GM23338 (cell line): Measurements from ENCODE around the gene HMOX2. TPM values are rescaled to one million over a fixed set of nuclear protein-coding genes. Genes with fewer than 3 reads are reported as not detected.
A peak's percentile ranks its signal among the peaks of the same experiment; 100 is the strongest.

ENCODE experiments used
- ATAC-seq: fragments of 200-7000 bp; cut with Tn5 transposase; 3 replicates; pipeline ENCODE4 v1.9.1; 2020
- DNase-seq: peaks from one replicate; pipeline ENCODE4 v3.0.0-alpha.2; 2015; ENCODE audit warnings: low spot score
- H2AFZ ChIP-seq: fragments of 200-600 bp; sonication (generic); 2 replicates; pipeline ENCODE4 v1.8.0; 2016; ENCODE audit warnings: antibody characterized with exemption, mild to moderate bottlenecking, moderate library complexity
- H3F3A ChIP-seq: fragments of 200-600 bp; sonication (generic); replicated peaks from 2 replicates; pipeline ENCODE4 v1.8.0; 2017; ENCODE audit warnings: antibody characterized with exemption, mixed run types, low read depth
- H3K27ac ChIP-seq: fragments of 200-600 bp; sonication (generic); 2 replicates; pipeline ENCODE4 v1.6.1; 2016; ENCODE audit warnings: low read depth
- H3K27me3 ChIP-seq: fragments of 200-600 bp; sonication (generic); 2 replicates; pipeline ENCODE4 v1.8.0; 2016; ENCODE audit warnings: mild to moderate bottlenecking, mixed run types, moderate library complexity; ENCODE audit not compliant: insufficient read depth
- H3K36me3 ChIP-seq: fragments of 200-600 bp; sonication (generic); 2 replicates; pipeline ENCODE4 v1.8.0; 2016; ENCODE audit warnings: mild to moderate bottlenecking; ENCODE audit not compliant: insufficient read depth
- H3K4me1 ChIP-seq: fragments of 200-600 bp; sonication (generic); 2 replicates; pipeline ENCODE4 v1.8.0; 2016; ENCODE audit warnings: mild to moderate bottlenecking, moderate library complexity; ENCODE audit not compliant: insufficient read depth
- H3K4me2 ChIP-seq: fragments of 200-600 bp; sonication (generic); 2 replicates; pipeline ENCODE4 v1.7.1; 2017; ENCODE audit warnings: mixed run types
- H3K4me3 ChIP-seq: fragments of 200-600 bp; sonication (generic); 2 replicates; pipeline ENCODE4 v1.6.1; 2016; ENCODE audit warnings: mixed run types
- H3K79me2 ChIP-seq: fragments of 200-600 bp; sonication (generic); replicated peaks from 2 replicates; pipeline ENCODE4 v1.8.0; 2017; ENCODE audit warnings: mild to moderate bottlenecking; ENCODE audit not compliant: insufficient read depth
- H3K9me2 ChIP-seq: fragments of 200-600 bp; sonication (generic); 2 replicates; pipeline ENCODE4 v1.8.0; 2017; ENCODE audit not compliant: insufficient read depth
- H4K20me1 ChIP-seq: fragments of 200-600 bp; sonication (generic); replicated peaks from 2 replicates; pipeline ENCODE4 v1.8.0; 2017; ENCODE audit warnings: mild to moderate bottlenecking; ENCODE audit not compliant: insufficient read depth
- H3K27ac Mint-ChIP-seq: 2 replicates; pipeline ENCODE4 v1.8.0; 2020; ENCODE audit warnings: inconsistent platforms, mild to moderate bottlenecking, moderate library complexity, mixed read lengths
- H3K27me3 Mint-ChIP-seq: 3 replicates; pipeline ENCODE4 v1.8.0; 2022; ENCODE audit warnings: low read depth, mild to moderate bottlenecking, moderate library complexity, mixed read lengths, inconsistent platforms; ENCODE audit not compliant: insufficient read depth, poor library complexity
- H3K36me3 Mint-ChIP-seq: 3 replicates; pipeline ENCODE4 v1.8.0; 2021; ENCODE audit warnings: low read depth, mild to moderate bottlenecking, inconsistent platforms, moderate library complexity, mixed read lengths
- H3K4me1 Mint-ChIP-seq: 3 replicates; pipeline ENCODE4 v1.8.0; 2020; ENCODE audit warnings: mild to moderate bottlenecking, inconsistent platforms, mixed read lengths
- H3K4me3 Mint-ChIP-seq: 3 replicates; pipeline ENCODE4 v1.8.0; 2021; ENCODE audit warnings: moderate library complexity, mild to moderate bottlenecking, inconsistent platforms, mixed read lengths
- H3K9me3 Mint-ChIP-seq: 3 replicates; pipeline ENCODE4 v1.8.0; 2020; ENCODE audit warnings: moderate library complexity, mild to moderate bottlenecking, inconsistent platforms, mixed read lengths
- JUNB ChIP-seq: IDR thresholded peaks from one replicate; pipeline ENCODE4 v1.6.1; 2016; ENCODE audit warnings: antibody characterized with exemption; ENCODE audit not compliant: unreplicated experiment
- REST ChIP-seq: IDR thresholded peaks from one replicate; pipeline ENCODE4 v1.6.1; 2018; ENCODE audit warnings: antibody characterized with exemption; ENCODE audit not compliant: unreplicated experiment
- STAT1 ChIP-seq: IDR thresholded peaks from one replicate; pipeline ENCODE4 v1.6.1; 2016; ENCODE audit warnings: antibody characterized with exemption; ENCODE audit not compliant: unreplicated experiment
- ZNF114 ChIP-seq: fragments of 250-450 bp; sonication (Bioruptor Pico); IDR thresholded peaks from 2 replicates; pipeline ENCODE4 v1.5.0; 2020; ENCODE audit warnings: mild to moderate bottlenecking, moderate library complexity
- ZNF331 ChIP-seq: fragments of 250-450 bp; sonication (Bioruptor Pico); IDR thresholded peaks from 2 replicates; pipeline ENCODE4 v1.5.0; 2020; ENCODE audit warnings: low read depth, mild to moderate bottlenecking, moderate library complexity
- polyA plus RNA-seq: library from polyadenylated mRNA; unstranded; fragments of >200 nt; fragmentation: Nextera tagmentation; extraction: Ambion mirVana; gene quantifications from 2 replicates; pipeline ENCODE4 v1.2.1, GENCODE V29; 2016
- total RNA-seq: library from RNA; depleted of rRNA; stranded (reverse); fragments of >200 nt; shearing (Covaris generic); gene quantifications from 2 replicates; pipeline ENCODE4 v1.2.3, GENCODE V29; 2014
- TF ChIP-seq, protein P1 (sequence below), 2 experiments: fragments of 200-600 bp in 1 of 2; sonication (generic) in 1 of 2; conservative IDR thresholded peaks; 2 replicates each; pipeline versions ENCODE4 v1.5.1 to v1.6.1; 2016 to 2017; ENCODE audit warnings: antibody characterized with exemption in 2 of 2, low read depth in 2 of 2, mild to moderate bottlenecking in 2 of 2, moderate library complexity in 1 of 2

HMOX2 gene
- total and polyA plus RNA-seq, 2 experiments from 2014 or later, result 33.0 to 38.1 TPM

GRCh38 chr16:4501071-4501478, 24.9 kb downstream of the HMOX2 start:
- peaks cover 20% of the 10 kb centered on the region; the same call in 1 of the 2 replicates for H3K79me2 ChIP-seq
- Mint-ChIP-seq H3K36me3 (peaks cover 1% of the 10 kb centered on the region; the same call in 1 of the 3 replicates), H3K27me3 (peaks cover 8% of the 10 kb centered on the region), H3K9me3 (no peaks in the 10 kb centered on the region), H3K4me1 (peaks cover 18% of the 10 kb centered on the region), H3K4me3 (no peak overlapping the region), H3K27ac (no peak overlapping the region; the same call in 1 of the 2 replicates)
- DNase-seq (no peak), ATAC-seq (no peak)
- H3F3A ChIP-seq, result 0 out of 2 replicates have a peak, but pooled peaks cover 3% of the 10 kb centered on the region
- no peak overlapping the region for H3K27ac ChIP-seq
- H3K27me3 ChIP-seq, result no peaks in the 10 kb centered on the region
- no peak overlapping the region for H2AFZ ChIP-seq
- H4K20me1 ChIP-seq, result peaks cover 2% of the 10 kb centered on the region; the same call in 1 of the 2 replicates
- peaks cover 5% of the 10 kb centered on the region; the same call in 1 of the 2 replicates for H3K4me1 ChIP-seq
- no peak overlapping the region for H3K4me3 ChIP-seq
- no peaks in the 10 kb centered on the region for H3K36me3 ChIP-seq
- no peak for TF ChIP-seq JUNB
- no peak for TF ChIP-seq ZNF114 (CRISPR knock-in tag)
- H3K9me2 ChIP-seq, result no peaks in the 10 kb centered on the region
- H3K4me2 ChIP-seq, result no peak overlapping the region

DNA sequence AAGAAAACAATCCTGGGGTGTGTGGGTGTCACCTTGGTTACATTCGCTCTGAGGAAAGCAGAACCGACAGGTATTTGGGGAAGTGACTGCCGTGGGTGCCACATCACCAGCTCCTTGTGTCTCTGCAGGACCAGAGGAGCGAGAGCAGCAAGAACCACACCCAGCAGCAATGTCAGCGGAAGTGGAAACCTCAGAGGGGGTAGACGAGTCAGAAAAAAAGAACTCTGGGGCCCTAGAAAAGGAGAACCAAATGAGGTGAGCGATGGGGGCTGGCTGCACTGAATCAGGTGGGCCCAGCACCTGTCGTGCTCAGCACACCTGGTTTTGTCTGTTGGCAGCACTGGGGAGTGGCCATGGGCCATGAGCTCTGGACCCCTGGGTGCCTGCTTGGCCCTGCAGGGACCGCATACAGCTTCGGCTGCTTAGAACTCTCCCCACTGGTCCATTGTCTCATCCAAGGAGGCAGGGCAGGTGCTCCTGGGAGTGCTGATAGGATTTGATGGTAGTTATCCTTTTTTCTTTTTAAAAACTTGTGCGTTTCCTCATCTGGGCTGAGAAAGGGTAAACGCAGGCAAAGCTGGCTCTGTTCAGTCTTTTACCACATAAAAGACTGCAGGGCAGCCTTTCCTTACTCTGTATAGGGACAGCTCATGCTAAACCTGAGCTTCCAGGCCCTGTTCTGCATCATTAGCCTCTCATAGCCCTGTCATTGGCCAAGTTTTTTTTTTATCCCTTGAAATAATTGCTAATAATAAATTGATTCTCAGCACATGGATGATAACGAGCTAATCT, 29.4 kb downstream of the HMOX2 start:
- H3K9me3 Mint-ChIP-seq, result no peaks in the 10 kb centered on the region
- Histone ChIP-seq H4K20me1 (0 out of 2 replicates have a peak, but pooled peaks cover 2% of the 10 kb centered on the region), H3K36me3 (no peaks in the 10 kb centered on the region), H3K9me2 (no peaks in the 10 kb centered on the region), H3K4me1 (no peaks in the 10 kb centered on the region; the same call in 1 of the 2 replicates), H3K27me3 (no peaks in the 10 kb centered on the region), H3K27ac (no peak overlapping the region), H2AFZ (no peak overlapping the region), H3K79me2 (peaks cover 2% of the 10 kb centered on the region; the same call in 1 of the 2 replicates), H3K4me2 (no peak overlapping the region), H3F3A (0 out of 2 replicates have a peak, but pooled peaks cover 2% of the 10 kb centered on the region), H3K4me3 (no peak overlapping the region)
- TF ChIP-seq JUNB (no peak), ZNF331 (CRISPR knock-in tag) (no peak), STAT1 (no peak)
- H3K4me3 Mint-ChIP-seq, result no peak overlapping the region
- peak; percentile 17; the same call in 1 of the 3 replicates for ATAC-seq
- no peak for DNase-seq
- peaks cover 15% of the 10 kb centered on the region for H3K4me1 Mint-ChIP-seq
- peaks cover 23% of the 10 kb centered on the region for H3K36me3 Mint-ChIP-seq
- no peak overlapping the region for H3K27ac Mint-ChIP-seq
- H3K27me3 Mint-ChIP-seq, result peaks cover 16% of the 10 kb centered on the region

DNA sequence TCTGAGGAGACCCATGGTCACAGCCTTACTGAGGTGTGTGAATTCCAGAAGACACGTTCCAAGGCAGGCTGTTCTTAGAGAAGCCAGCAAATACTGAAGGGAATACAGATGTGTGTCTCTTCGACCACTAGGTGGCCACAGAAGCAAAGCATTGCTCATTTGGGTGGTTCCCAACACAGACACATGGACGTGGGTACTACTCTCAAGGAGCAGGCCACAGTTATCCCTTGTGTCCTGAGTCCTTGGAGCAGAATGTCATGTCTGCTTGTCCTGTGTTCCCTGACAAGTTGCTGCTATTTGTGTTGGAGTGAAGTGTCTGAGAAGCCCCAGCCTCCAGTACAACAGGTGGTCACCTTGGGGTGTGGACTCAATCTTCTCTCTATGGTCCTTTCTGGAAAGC, 30.3 kb downstream of the HMOX2 start:
- Histone ChIP-seq H3K79me2 (peaks cover 2% of the 10 kb centered on the region; the same call in 1 of the 2 replicates), H3K4me1 (0 out of 2 replicates have a peak, but pooled peaks cover 3% of the 10 kb centered on the region), H3K27ac (no peak overlapping the region), H3K4me2 (no peak overlapping the region), H2AFZ (no peak overlapping the region), H3K4me3 (no peak overlapping the region), H3F3A (0 out of 2 replicates have a peak, but pooled peaks cover 7% of the 10 kb centered on the region), H3K9me2 (no peaks in the 10 kb centered on the region), H4K20me1 (peaks cover 2% of the 10 kb centered on the region; the same call in 1 of the 2 replicates), H3K27me3 (no peaks in the 10 kb centered on the region), H3K36me3 (no peaks in the 10 kb centered on the region)
- Mint-ChIP-seq H3K36me3 (peaks cover 30% of the 10 kb centered on the region), H3K27me3 (peaks cover 14% of the 10 kb centered on the region), H3K4me1 (peaks cover 10% of the 10 kb centered on the region), H3K4me3 (no peak overlapping the region), H3K9me3 (no peaks in the 10 kb centered on the region), H3K27ac (0 out of 2 replicates have a peak overlapping the region, but pooled peaks have one; percentile 52)
- TF ChIP-seq, protein P1, sequence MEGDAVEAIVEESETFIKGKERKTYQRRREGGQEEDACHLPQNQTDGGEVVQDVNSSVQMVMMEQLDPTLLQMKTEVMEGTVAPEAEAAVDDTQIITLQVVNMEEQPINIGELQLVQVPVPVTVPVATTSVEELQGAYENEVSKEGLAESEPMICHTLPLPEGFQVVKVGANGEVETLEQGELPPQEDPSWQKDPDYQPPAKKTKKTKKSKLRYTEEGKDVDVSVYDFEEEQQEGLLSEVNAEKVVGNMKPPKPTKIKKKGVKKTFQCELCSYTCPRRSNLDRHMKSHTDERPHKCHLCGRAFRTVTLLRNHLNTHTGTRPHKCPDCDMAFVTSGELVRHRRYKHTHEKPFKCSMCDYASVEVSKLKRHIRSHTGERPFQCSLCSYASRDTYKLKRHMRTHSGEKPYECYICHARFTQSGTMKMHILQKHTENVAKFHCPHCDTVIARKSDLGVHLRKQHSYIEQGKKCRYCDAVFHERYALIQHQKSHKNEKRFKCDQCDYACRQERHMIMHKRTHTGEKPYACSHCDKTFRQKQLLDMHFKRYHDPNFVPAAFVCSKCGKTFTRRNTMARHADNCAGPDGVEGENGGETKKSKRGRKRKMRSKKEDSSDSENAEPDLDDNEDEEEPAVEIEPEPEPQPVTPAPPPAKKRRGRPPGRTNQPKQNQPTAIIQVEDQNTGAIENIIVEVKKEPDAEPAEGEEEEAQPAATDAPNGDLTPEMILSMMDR (conservative IDR thresholded peaks at IDR 0.05; ENCODE audit: low read depth in 2 of 2), result peak; percentile 83 to 97
- TF ChIP-seq REST, result no peak
- ATAC-seq, result peak; percentile 93
- DNase-seq, result peak; percentile 93
